Thyroid gland (tissue), 4 donors: Measurements from ENCODE around the gene BPHL. TPM values are rescaled to one million over a fixed set of nuclear protein-coding genes. Genes with fewer than 3 reads are reported as not detected.

ENCODE experiments used
- DNase-seq, 2 donors: peaks; one replicate each; pipeline ENCODE4 v3.0.0-alpha.2; 2019
- H3K27ac ChIP-seq, 3 donors: fragments of 200-600 bp; sonication (generic); 1 replicate in 2 of 3; 2 replicates in 1 of 3; pipeline ENCODE4 v1.5.1; 2016 to 2019; ENCODE audit warnings: mild to moderate bottlenecking in 1 of 3, moderate library complexity in 1 of 3
- H3K27me3 ChIP-seq: fragments of 200-600 bp; sonication (generic); one replicate; pipeline ENCODE4 v1.5.1; 2019
- H3K36me3 ChIP-seq, 2 donors: fragments of 200-600 bp; sonication (generic); one replicate each; pipeline ENCODE4 v1.5.1; 2016 to 2019
- H3K4me1 ChIP-seq, 2 donors: fragments of 200-600 bp; sonication (generic); one replicate each; pipeline ENCODE4 v1.5.1; 2017 to 2019
- H3K4me3 ChIP-seq, 3 donors: fragments of 200-600 bp; sonication (generic); replicated peaks in 1 of 3; 1 replicate in 2 of 3; 2 replicates in 1 of 3; pipeline ENCODE4 v1.5.1; 2016; ENCODE audit warnings: mild to moderate bottlenecking in 1 of 3
- H3K9me3 ChIP-seq: fragments of 200-600 bp; sonication (generic); one replicate; pipeline ENCODE4 v1.5.1; 2017
- CTCF ChIP-seq, 6 experiments: fragments of 200-600 bp in 3 of 6; fragments of 450-650 bp in 3 of 6; sonication (generic) in 3 of 6; IDR thresholded peaks; one replicate each; pipeline ENCODE4 v1.5.1; 2016 to 2019; ENCODE audit warnings: antibody characterized with exemption in 6 of 6, mild to moderate bottlenecking in 2 of 6, inconsistent platforms in 1 of 6, moderate library complexity in 1 of 6
- POLR2A ChIP-seq, 2 donors: fragments of 450-650 bp; IDR thresholded peaks; one replicate each; pipeline ENCODE4 v1.6.1; 2017; ENCODE audit warnings: antibody characterized with exemption in 2 of 2, mild to moderate bottlenecking in 2 of 2, moderate library complexity in 1 of 2
- WGBS, 2 donors: methylation state at CpG; one replicate each; pipeline ENCODE4 v1.1.5; 2017; 5-methylcytosine and 5-hydroxymethylcytosine counted together
- intact Hi-C: fragments of 100-400 bp; cut with DNase I; formaldehyde crosslinking; loops from one replicate; pipeline ENCODE4 v1.15.1; 2023
- total RNA-seq, 4 donors: library from RNA; depleted of rRNA; stranded (reverse); fragments of >200 nt; gene quantifications; one replicate each; pipeline ENCODE4 v1.2.3, GENCODE V29; 2016

The BPHL gene
- total RNA-seq, 4 donors from 2014 or later: 8.6 to 17.5 (median 11.9) TPM

- TF ChIP-seq POLR2A (IDR thresholded peaks at IDR 0.05) (no peak), CTCF (IDR thresholded peaks at IDR 0.05) (no peak)
- Histone ChIP-seq H3K9me3 (no peaks in the 10 kb centered on the region), H3K27me3 (no peaks in the 10 kb centered on the region), H3K36me3 (peaks cover 2 to 3% of the 10 kb centered on the region in 2 donors), H3K4me3 (no peak overlapping the region), H3K4me1 (no peaks in the 10 kb centered on the region), H3K27ac (no peak overlapping the region)
- DNase-seq: no peak
- intact Hi-C loops: loop anchor here (5.0 kb wide), 1 partner anchor 124 kb away; no protein-coding TSS in a partner anchor
- WGBS, 2 donors: 95 to 98% methylated on average over 15 of the region's 15 CpGs
These were observed 10.0 kb downstream of the BPHL start for GRCh38 chr6:3128356-3129108.

GRCh38 chr6:3131695-3132094 lies 13.2 kb downstream of the BPHL start:
- TF ChIP-seq CTCF (IDR thresholded peaks at IDR 0.05) (no peak), POLR2A (IDR thresholded peaks at IDR 0.05) (no peak)
- H3K4me3 ChIP-seq: no peak overlapping the region
- intact Hi-C loops: no loop called here
- no peak overlapping the region for H3K27ac ChIP-seq
- 94 to 96% methylated on average over 15 of the region's 15 CpGs for WGBS, 2 donors
- H3K27me3 ChIP-seq: no peaks in the 10 kb centered on the region
- peaks cover 2 to 3% of the 10 kb centered on the region in 2 donors for H3K36me3 ChIP-seq
- no peaks in the 10 kb centered on the region for H3K9me3 ChIP-seq
- H3K4me1 ChIP-seq: peaks cover 0 to under 1% of the 10 kb centered on the region in 2 donors
- DNase-seq: no peak

GRCh38 chr6:3133515-3133914 lies 15.0 kb downstream of the BPHL start:
- Histone ChIP-seq H3K9me3 (no peaks in the 10 kb centered on the region), H3K27me3 (no peaks in the 10 kb centered on the region), H3K4me1 (peaks cover 0 to 14% of the 10 kb centered on the region in 2 donors), H3K36me3 (peaks cover 2 to 3% of the 10 kb centered on the region in 2 donors), H3K27ac (no peak overlapping the region), H3K4me3 (no peak overlapping the region)
- intact Hi-C loops: no loop called here
- WGBS, 2 donors: 94% methylated on average over 9 of the region's 9 CpGs
- no peak for DNase-seq
- TF ChIP-seq POLR2A (IDR thresholded peaks at IDR 0.05) (no peak), CTCF (IDR thresholded peaks at IDR 0.05) (no peak)

- no peaks in the 10 kb centered on the region for H3K9me3 ChIP-seq
- no peak overlapping the region for H3K27ac ChIP-seq
- H3K36me3 ChIP-seq: peaks cover 0 to 2% of the 10 kb centered on the region in 2 donors
- no peak for DNase-seq
- TF ChIP-seq POLR2A (IDR thresholded peaks at IDR 0.05): no peak
- TF ChIP-seq CTCF (IDR thresholded peaks at IDR 0.05): no peak
- H3K4me1 ChIP-seq: peaks cover 11 to 27% of the 10 kb centered on the region in 2 donors
- intact Hi-C loops: no loop called here
- no peaks in the 10 kb centered on the region for H3K27me3 ChIP-seq
- no peak overlapping the region for H3K4me3 ChIP-seq
- WGBS, 2 donors: 94 to 95% methylated on average over 13 of the region's 13 CpGs
These were observed 17.3 kb downstream of the BPHL start for GRCh38 chr6:3135668-3136291.
